Inflammatory macrophage treated with lipopolysaccharide for 1 hour (primary cell): ENCODE measurements around the gene PLD3.

ENCODE experiments used
- DNase-seq, 2 donors: peaks; one replicate each; pipeline ENCODE4 v3.0.0-alpha.2; 2020 to 2022

Gene PLD3

GRCh38 chr19:40335101-40335500 is 13.4 kb upstream of the PLD3 start:
- DNase-seq = no peak

DNA sequence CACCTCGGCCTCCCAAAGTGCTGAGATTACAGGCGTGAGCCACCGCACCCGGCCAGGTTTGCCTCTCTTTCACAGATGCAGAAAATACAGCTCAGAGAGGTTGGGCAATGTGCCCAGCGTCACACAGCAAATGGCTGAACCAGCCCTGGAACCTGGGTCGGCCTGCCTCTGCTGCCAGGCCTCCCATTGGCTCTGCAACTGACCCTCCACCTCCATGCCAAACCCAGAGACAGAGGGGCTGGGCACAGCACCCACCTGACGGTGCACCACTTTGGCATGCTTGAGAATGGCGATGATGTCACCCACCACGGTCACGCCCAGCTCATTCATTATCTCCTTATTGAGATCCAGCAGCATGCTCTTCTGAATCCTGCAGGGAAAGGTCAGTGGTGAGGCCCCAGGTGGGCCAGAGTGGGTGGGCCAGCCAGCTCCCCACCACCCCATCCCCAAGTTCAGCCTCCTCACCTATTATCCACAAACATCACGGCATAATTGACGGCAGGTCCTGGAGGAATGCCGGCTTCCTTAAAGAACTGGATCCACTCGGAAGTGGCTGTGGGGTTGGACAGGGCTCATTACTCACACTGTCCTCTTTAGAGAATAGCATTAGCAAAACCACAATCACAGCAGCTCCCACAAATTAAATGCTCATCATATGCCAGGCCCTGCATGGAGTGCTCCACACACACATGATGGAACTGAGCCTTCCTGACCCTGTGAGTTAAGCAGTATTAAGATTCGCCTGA is 12.5 kb upstream of the PLD3 start:
- DNase-seq = no peak

DNA sequence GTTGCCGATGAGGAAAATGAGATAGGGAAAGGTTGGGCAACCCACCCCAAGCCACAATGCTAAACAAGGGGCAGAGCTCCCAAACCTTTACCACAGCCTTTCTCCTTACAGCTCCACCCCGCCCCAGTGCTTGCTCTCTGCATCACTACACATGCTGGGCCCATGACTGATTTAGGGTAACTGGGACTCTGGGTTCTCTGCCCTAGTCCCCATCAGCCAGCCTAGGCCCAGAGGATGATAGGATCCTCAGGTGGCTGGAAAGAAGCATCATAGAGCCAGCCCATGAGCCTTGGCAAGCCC is 11.9 kb upstream of the PLD3 start:
- DNase-seq = no peak

DNA sequence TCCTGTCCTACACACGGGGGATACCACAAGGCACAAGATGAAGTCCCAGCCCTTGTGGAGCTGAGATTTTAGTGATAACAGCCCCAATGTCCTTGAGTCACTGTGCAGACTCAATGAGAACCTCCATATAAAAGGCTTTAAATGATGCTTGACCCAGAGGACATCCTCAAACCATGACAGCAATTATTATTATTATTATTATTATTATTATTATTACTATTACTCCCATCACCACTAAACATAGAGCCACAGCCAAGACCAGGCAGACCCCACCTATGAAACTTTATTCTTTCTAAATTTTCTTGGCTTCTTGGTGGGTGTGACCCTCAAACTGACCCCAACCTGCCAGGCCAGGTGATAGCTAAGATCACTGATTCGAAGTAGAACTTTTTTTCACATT is 11.4 kb upstream of the PLD3 start:
- no peak for DNase-seq

GRCh38 chr19:40337594-40337993 is 10.9 kb upstream of the PLD3 start:
- no peak for DNase-seq

DNA sequence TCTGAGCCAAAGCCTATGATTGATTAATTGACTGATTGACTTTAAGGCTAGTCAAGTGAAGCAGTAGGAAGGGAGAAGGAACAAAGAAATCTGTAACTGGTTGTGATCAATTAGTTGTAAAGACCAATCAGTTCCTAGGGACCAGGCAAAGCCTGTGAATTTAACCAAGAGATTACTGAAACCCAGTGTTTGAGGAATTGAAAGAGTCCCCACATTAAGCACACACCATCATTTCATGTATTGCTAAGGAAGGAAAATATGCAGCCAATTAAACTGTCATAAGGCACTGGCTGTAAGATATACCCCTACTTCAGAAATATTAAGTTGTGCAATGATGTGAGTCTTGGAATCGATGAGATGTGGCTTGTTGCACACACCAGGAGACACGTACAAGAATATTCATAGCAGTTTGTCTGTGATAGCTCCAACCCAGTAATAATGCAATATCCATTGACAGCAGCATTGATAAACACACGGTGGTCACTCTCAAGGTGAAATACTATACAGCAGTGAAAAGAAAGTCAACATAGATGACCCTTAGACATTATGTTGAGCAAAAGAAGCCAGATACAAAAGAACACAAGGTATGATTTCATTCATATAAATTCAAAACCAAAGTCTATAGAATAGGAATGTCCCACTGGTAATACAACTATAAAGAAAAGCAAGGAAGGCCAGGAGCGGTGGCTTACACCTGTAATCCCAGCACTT is 9.3 kb upstream of the PLD3 start:
- DNase-seq = no peak

- no peak for DNase-seq
Measured at GRCh38 chr19:40341601-40342482, 6.7 kb upstream of the PLD3 start.

DNA sequence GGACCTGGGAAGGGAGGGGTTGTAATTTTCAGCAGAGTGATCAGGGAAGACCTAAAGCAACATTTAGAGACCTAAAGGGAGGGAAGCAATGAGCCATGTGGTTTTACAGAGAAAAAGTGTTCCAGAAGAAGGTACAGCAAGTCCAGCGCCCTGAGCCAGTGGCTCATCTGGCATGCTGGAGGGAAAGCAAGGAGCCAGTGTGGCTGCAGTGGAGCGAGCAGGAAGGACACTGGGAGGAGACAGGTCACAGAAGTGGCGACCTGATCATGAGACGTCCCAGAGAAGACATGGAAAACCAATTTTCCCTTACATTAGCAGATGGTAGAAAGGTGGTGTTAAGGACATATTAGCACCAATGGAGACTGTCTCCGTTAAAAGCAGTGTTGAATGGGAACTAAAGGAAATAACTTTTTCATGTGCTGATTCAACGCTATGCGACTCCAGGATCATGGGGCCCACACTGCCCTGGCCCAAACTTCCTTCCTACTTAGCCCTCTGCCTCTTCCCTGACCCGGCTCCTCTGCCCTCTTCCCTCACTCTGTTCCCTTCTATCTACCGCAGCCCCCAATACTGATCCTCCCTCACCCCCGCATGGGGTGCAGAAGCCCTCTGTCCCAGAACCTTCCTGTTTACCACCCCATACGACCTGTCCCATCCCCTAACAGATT is 5.7 kb upstream of the PLD3 start:
- no peak for DNase-seq

- no peak for DNase-seq
Measured at GRCh38 chr19:40344422-40344821, 4.1 kb upstream of the PLD3 start.

DNA sequence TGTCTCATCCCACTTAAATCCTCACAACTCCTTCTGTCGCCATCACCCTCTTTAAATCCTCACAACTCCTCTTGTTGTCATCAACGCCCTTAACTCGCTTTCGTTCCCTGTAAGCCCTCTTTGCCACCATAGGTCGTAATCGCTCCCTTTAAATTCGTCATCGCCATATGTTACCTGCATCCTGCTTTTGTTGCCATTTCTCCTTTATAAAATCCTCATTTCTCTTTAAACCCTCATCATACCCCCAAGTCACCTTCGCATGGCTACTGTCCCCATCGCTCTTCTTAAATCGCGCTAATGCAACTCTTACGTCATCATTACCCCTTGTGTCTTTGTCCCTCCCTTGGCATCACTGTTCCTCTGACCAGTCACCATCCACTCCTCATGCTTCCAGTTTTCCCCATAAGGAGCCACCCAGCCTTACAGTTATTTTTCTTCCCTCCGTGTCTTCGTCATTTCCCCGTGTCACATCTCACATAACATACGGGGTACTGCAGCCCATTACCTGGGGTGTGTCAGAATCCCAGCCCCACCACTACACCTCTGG is 539 bp downstream of the PLD3 start:
- peak; percentile 44 to 47 for DNase-seq

DNA sequence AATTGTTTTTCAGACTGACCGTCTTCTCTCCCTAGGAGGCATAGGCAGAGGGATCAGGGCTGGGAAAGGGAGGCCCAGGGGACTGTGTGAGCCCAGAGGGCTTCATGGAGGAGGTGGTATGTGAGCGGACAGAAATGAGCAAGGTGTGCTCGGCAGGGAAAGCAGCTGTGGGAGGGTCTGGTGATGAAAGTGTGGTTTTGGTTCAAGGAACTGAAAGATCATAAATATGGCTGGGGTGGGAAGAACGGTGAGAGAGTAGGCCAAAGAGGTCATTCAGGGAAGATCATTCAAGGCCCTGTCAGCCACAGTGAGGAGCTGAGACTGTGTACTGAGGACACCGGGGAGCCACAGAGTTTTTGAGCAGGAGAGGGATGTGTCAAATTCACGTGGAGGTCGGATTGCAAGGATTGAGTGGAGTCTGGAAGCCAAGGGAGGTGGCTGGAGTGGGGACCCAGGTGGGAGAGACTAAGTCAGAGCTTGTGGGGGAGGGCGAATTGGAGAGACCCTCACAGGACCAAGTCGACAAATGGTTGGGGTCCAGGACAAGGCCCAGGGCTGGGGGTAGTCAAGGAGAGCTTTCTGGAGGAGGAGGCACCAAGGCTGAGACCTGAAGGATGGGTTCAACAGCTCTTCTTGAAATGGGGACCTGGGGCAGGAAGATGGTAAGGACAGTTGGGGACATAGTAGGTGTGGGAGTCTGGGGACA is 7.6 kb downstream of the PLD3 start:
- no peak for DNase-seq

GRCh38 chr19:40356681-40357595 is 8.4 kb downstream of the PLD3 start:
- DNase-seq = no peak

- no peak for DNase-seq
Measured at GRCh38 chr19:40357640-40358039, 9.1 kb downstream of the PLD3 start.

GRCh38 chr19:40358773-40359172 is 10.3 kb downstream of the PLD3 start:
- peak; percentile 62 for DNase-seq

- no peak for DNase-seq
Measured at GRCh38 chr19:40360020-40360707, 11.7 kb downstream of the PLD3 start.

GRCh38 chr19:40360708-40361241 is 12.3 kb downstream of the PLD3 start:
- peak; percentile 86 to 88 for DNase-seq

- DNase-seq = no peak
Measured at GRCh38 chr19:40362160-40362559, 13.7 kb downstream of the PLD3 start.

- DNase-seq = peak; percentile 54 to 62
Measured at GRCh38 chr19:40363069-40363468, 14.6 kb downstream of the PLD3 start.

- DNase-seq = no peak
Measured at GRCh38 chr19:40365010-40365409, 16.5 kb downstream of the PLD3 start.
